IPS-20b (cell line): ENCODE measurements around the gene PTPRK.
"Not testable (repeated sequence)": the region's sequence is repeated elsewhere in the genome, so short reads cannot be mapped to it uniquely, and the experiment has no call there.

ENCODE experiments used
- H3K27ac ChIP-seq: one replicate; pipeline ENCODE4 v1.5.1; 2013; ENCODE audit warnings: low read length
- H3K27me3 ChIP-seq: 2 replicates; pipeline ENCODE4 v1.6.1; 2013; ENCODE audit warnings: mild to moderate bottlenecking, low read length, inconsistent platforms; ENCODE audit not compliant: insufficient read depth
- H3K36me3 ChIP-seq: 2 replicates; pipeline ENCODE4 v1.6.1; 2013; ENCODE audit warnings: low read depth, mild to moderate bottlenecking, inconsistent platforms, low read length, moderate library complexity; ENCODE audit not compliant: insufficient read depth
- H3K4me1 ChIP-seq: 2 replicates; pipeline ENCODE4 v1.6.1; 2013; ENCODE audit warnings: mild to moderate bottlenecking, control low read depth, inconsistent platforms, low read length, moderate library complexity; ENCODE audit not compliant: insufficient read depth
- H3K4me3 ChIP-seq: 2 replicates; pipeline ENCODE4 v1.5.1; 2013; ENCODE audit warnings: mild to moderate bottlenecking, low read length, inconsistent platforms
- H3K9ac ChIP-seq: 2 replicates; pipeline ENCODE4 v1.6.1; 2013; ENCODE audit warnings: low read depth, mild to moderate bottlenecking, inconsistent platforms, low read length, moderate library complexity
- H3K9me3 ChIP-seq: 2 replicates; pipeline ENCODE4 v1.6.1; 2013; ENCODE audit warnings: mild to moderate bottlenecking, low read depth, low read length, inconsistent platforms; ENCODE audit not compliant: insufficient read depth

Gene PTPRK

DNA sequence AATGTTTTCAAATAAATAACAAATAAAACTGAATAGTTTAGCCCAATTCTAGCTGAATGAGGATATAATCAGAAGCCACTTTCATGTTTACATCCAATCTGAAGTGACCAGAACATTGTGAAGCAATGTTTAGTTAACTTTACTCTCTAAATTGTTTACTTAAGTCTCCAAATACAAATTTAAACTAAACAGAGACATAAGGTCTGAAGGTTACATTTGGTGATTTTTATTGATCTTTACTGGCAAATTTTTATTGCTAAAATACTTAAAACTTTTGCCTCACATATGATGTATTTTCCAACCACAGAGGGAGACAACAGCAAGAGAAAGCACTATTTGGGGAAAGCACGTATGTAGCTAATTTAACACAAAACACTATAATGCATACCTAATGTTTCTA is 512.7 kb downstream of the PTPRK start:
- H3K36me3 ChIP-seq, result 0 out of 2 replicates have a peak, but pooled peaks cover 4% of the 10 kb centered on the region
- no peak overlapping the region for H3K27ac ChIP-seq
- no peaks in the 10 kb centered on the region for H3K4me1 ChIP-seq
- no peak overlapping the region for H3K9ac ChIP-seq
- H3K4me3 ChIP-seq, result no peak overlapping the region
- H3K9me3 ChIP-seq, result no peaks in the 10 kb centered on the region
- H3K27me3 ChIP-seq, result no peaks in the 10 kb centered on the region

DNA sequence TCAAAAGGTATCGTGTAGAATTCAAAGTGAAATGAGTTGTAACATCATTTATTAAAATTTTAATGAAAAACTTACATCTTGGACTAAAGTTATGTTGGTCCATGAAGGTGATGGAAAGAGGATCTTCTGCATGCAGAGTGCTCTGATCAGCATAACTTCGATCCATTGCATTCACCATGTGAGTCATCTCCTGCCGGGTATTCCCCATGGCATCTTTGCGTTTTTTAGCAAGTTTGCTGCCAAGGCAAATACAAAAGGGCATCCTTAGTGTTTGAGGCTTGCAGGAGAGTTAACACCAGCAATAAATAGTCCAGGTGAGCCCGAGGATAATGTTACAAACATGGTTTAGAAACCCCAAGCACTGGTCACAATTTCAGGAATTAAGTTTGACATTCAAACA is 515.4 kb downstream of the PTPRK start:
- 0 out of 2 replicates have a peak, but pooled peaks cover 4% of the 10 kb centered on the region for H3K36me3 ChIP-seq
- no peaks in the 10 kb centered on the region for H3K27me3 ChIP-seq
- no peak overlapping the region for H3K9ac ChIP-seq
- no peak overlapping the region for H3K4me3 ChIP-seq
- H3K9me3 ChIP-seq, result no peaks in the 10 kb centered on the region
- H3K4me1 ChIP-seq, result no peaks in the 10 kb centered on the region
- no peak overlapping the region for H3K27ac ChIP-seq

DNA sequence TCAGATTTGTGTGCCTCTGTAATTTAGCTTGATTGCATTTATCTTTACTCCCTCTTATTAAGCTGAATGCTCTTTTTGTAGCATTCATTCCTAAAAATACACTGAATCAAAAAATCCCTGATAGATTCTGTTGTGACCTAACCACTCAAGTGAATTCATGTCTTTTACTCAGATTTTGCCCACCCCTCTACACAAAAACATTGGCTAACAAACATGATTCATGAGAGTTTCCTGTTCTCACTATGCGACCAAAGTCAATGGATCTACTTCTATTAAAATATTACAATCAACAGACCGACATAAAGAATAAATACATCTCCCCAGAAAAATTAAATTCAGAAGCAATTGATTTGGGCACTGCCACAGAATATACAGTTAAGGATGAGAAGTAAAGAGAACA is 520.0 kb downstream of the PTPRK start:
- Histone ChIP-seq H3K9me3 (no peaks in the 10 kb centered on the region), H3K27ac (no peak overlapping the region), H3K4me1 (no peaks in the 10 kb centered on the region), H3K9ac (no peak overlapping the region), H3K4me3 (no peak overlapping the region), H3K36me3 (0 out of 2 replicates have a peak, but pooled peaks cover 4% of the 10 kb centered on the region), H3K27me3 (no peaks in the 10 kb centered on the region)

DNA sequence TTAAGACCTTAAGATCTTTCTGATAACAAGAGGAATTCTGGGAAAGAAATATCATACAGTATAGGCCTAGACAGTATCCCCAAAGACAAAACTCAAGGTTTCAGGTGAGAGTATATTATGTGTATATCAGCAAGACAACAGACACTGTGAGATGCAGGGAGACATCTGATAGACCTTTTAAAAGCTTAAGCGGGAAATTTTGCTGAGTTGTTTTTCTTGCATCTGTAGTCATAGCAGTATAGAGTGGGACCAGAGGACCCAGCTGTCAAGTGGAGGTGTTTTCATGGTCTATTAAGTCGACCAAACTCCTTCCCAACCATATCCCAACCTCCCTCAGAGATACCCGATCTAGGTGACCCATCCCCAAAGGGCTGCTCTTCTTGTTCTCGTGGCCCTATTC is 521.4 kb downstream of the PTPRK start:
- Histone ChIP-seq H3K9ac (no peak overlapping the region), H3K27me3 (no peaks in the 10 kb centered on the region), H3K4me3 (no peak overlapping the region), H3K4me1 (no peaks in the 10 kb centered on the region), H3K36me3 (no peaks in the 10 kb centered on the region), H3K27ac (no peak overlapping the region), H3K9me3 (no peaks in the 10 kb centered on the region)

DNA sequence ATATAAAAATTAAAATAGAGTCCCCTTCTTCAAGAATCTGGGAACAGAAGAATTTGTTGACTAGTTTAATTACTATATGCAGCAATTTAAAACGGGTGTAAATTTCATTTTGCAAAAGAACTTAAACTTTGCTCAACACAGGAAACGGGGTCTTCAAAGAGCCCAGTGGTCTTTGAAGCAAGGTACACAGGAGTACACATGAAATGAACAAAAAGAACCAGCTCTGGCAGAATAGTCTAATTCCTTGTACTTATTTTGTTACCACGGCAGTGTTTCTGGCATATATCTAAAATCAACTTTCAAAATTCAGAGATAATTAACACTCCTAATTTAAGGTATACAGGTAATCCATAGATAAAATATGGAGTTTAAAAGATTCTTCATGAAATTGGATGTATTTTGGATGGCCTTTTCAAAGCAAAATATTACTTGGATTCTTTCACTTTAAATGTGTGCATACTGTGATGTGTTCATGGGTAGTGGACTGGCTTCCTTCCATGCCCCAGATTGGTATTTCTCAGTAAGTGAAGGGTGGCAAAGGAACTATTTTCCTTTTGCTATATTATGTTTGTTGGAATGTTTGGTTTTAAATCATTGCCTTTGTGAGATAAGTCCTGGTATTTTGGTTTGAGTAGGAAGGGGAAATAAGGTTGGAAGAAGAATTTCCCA is 522.8 kb downstream of the PTPRK start:
- H3K4me3 ChIP-seq, result no peak overlapping the region
- H3K4me1 ChIP-seq, result no peaks in the 10 kb centered on the region
- no peaks in the 10 kb centered on the region for H3K9me3 ChIP-seq
- no peaks in the 10 kb centered on the region for H3K36me3 ChIP-seq
- H3K27me3 ChIP-seq, result no peaks in the 10 kb centered on the region
- H3K9ac ChIP-seq, result no peak overlapping the region
- H3K27ac ChIP-seq, result no peak overlapping the region

DNA sequence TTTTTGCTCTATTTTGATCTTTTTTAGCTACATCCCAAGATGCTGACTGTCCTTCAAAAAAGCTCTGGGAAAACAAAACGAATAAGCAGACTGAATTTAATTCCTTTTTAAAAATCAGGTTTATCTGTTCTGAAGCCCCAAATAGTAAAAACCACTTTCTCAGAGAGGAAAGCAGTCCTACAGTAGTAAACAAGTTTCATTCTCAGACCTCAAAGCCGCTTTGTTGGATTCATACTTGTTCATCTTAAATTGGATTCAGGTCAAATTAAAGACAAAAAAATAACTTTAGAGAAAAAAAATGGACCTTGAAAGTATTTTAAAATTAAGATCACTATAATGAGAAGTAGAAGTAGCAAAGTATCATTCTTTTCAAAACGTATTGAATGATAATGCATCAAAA is 523.5 kb downstream of the PTPRK start:
- Histone ChIP-seq H3K27me3 (no peaks in the 10 kb centered on the region), H3K4me1 (no peaks in the 10 kb centered on the region), H3K9ac (no peak overlapping the region), H3K27ac (no peak overlapping the region), H3K9me3 (no peaks in the 10 kb centered on the region), H3K36me3 (no peaks in the 10 kb centered on the region), H3K4me3 (no peak overlapping the region)

DNA sequence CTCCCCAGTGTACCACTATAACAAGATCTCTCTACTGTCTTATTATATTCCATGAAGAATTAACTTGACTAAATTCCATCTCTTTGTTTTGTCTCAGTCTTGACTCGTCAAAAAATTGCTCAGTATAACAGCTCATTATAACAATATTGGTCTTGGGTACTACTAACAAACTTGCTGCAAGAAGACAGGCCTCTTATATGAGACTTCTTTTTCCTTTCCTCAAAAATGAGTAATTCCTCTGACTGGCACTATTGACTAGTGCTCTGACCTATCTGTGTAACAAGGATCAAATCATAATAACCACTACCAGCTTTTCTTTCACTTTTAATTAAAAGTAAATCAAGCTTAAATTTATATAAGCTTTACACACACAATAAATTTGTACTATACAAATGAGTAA is 528.3 kb downstream of the PTPRK start:
- no peak overlapping the region for H3K27ac ChIP-seq
- no peaks in the 10 kb centered on the region for H3K27me3 ChIP-seq
- H3K36me3 ChIP-seq, result no peaks in the 10 kb centered on the region; the same call in 1 of the 2 replicates
- no peaks in the 10 kb centered on the region for H3K9me3 ChIP-seq
- no peaks in the 10 kb centered on the region for H3K4me1 ChIP-seq
- H3K4me3 ChIP-seq, result no peak overlapping the region
- no peak overlapping the region for H3K9ac ChIP-seq

DNA sequence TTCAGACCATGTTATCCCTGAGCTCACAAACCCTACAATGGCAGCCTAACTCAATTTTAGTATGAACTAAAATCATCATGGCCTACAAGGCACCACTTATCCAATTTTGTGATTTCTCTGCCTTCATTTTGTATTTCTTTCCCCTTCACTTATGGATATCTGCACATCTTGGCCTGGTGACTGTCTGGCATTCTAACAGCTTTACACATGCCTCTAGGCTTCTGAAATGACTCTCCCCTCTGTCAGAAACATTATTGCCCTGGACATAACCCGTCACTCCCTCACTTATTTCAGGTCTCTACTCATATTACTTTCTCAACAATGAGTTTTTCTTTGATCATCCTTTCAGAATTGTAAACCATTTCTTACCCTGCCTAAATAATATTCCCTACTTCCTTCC is 530.3 kb downstream of the PTPRK start:
- H3K27ac ChIP-seq, result no peak overlapping the region
- H3K27me3 ChIP-seq, result no peaks in the 10 kb centered on the region
- no peak overlapping the region for H3K4me3 ChIP-seq
- H3K36me3 ChIP-seq, result peaks cover 3% of the 10 kb centered on the region; the same call in 1 of the 2 replicates
- no peaks in the 10 kb centered on the region for H3K4me1 ChIP-seq
- H3K9ac ChIP-seq, result no peak overlapping the region
- H3K9me3 ChIP-seq, result no peaks in the 10 kb centered on the region

DNA sequence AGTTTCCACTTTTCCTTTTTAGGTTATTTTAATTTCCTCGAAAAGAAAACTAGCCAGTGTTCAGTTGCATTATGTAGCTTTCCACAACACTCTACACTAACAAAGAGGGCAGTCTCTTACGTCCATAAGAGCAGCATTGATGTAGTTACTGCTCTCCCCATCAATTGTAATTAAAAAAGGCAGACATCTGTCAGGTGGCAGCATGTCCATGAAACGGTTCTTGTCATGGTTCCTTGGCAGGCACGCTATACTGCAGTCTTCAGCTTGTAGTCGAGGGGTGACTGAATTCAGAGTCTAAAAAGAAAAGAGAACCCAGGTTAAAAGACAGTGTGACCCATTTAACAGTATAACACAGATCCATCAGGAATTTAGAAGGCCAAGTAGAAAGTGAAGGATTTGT is 539.4 kb downstream of the PTPRK start:
- H3K27ac ChIP-seq, result no peak overlapping the region
- peaks cover 30% of the 10 kb centered on the region for H3K36me3 ChIP-seq
- no peaks in the 10 kb centered on the region for H3K27me3 ChIP-seq
- no peaks in the 10 kb centered on the region for H3K9me3 ChIP-seq
- H3K4me3 ChIP-seq, result no peak overlapping the region
- no peak overlapping the region for H3K9ac ChIP-seq
- peaks cover 15% of the 10 kb centered on the region; the same call in 1 of the 2 replicates for H3K4me1 ChIP-seq

DNA sequence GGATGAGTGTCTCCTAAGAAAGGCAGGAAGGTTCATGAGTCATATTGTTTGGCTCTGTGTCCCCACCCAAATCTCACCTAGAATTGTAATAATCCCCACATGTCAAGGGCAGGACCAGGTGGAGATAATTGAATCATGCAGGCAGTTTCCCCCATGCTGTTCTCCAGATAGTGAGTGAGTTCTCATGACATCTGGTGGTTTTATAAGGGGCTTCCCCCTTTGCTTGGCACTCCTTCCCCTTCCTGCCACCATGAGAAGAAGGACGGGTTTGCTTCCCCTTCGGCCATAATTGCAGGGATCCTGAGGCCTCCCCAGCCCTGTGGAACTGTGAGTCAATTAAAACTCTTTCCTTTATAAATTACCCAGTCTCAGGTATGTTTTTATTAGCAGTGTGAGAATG is 542.2 kb downstream of the PTPRK start:
- not testable (repeated sequence) for H3K9ac ChIP-seq, H3K9me3 ChIP-seq, H3K27me3 ChIP-seq, H3K27ac ChIP-seq, H3K4me3 ChIP-seq, H3K4me1 ChIP-seq
- peaks cover 30% of the 10 kb centered on the region for H3K36me3 ChIP-seq

DNA sequence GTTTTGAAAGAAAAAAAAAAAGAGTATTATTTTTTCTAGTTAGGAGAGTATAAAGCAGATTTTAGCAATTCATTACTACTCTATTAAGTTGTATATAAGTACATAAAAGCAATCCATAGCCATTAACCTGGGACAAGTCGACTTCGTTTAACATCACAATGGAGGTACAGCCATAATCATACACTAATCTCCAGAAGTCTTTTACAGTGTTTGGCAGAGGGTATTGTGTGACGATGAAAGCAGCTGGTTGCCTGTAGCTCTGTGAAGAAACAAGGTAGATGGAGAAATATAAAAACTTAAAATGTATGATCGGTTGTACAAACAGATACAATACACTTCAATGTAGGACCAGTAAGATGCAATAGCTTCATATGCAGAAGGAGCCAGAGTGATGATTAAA is 543.6 kb downstream of the PTPRK start:
- no peak overlapping the region for H3K4me3 ChIP-seq
- no peaks in the 10 kb centered on the region for H3K9me3 ChIP-seq
- peaks cover 41% of the 10 kb centered on the region for H3K36me3 ChIP-seq
- H3K9ac ChIP-seq, result no peak overlapping the region
- no peaks in the 10 kb centered on the region for H3K4me1 ChIP-seq
- no peak overlapping the region for H3K27ac ChIP-seq
- no peaks in the 10 kb centered on the region for H3K27me3 ChIP-seq

DNA sequence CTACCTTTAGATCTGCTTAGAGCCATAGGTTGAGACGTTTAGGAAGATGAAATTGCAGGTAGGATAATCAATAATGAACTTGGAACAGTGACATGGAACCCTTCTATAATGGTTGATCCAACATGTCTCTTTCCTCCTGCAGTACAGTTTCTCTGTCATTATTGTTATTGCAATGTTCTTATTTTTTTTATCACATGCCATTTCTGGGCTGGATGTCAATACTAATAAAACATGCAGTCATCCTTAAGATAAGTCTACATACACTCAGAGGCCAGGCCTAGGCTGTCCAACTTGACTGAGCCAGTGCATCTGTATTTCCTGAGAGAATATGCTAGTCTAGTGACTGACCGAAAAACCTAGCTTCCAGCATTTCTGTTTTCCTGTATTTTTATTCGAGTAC is 544.3 kb downstream of the PTPRK start:
- Histone ChIP-seq H3K27ac (no peak overlapping the region), H3K9me3 (no peaks in the 10 kb centered on the region), H3K4me1 (no peaks in the 10 kb centered on the region), H3K4me3 (no peak overlapping the region), H3K27me3 (no peaks in the 10 kb centered on the region), H3K36me3 (peaks cover 44% of the 10 kb centered on the region), H3K9ac (no peak overlapping the region)
